ENCODE data around the gene ATP5F1E.
A peak's percentile ranks its signal among the peaks of the same experiment; 100 is the strongest.
"Not testable (repeated sequence)": the region's sequence is repeated elsewhere in the genome, so short reads cannot be mapped to it uniquely, and the experiment has no call there.

ATP5F1E gene

DNA sequence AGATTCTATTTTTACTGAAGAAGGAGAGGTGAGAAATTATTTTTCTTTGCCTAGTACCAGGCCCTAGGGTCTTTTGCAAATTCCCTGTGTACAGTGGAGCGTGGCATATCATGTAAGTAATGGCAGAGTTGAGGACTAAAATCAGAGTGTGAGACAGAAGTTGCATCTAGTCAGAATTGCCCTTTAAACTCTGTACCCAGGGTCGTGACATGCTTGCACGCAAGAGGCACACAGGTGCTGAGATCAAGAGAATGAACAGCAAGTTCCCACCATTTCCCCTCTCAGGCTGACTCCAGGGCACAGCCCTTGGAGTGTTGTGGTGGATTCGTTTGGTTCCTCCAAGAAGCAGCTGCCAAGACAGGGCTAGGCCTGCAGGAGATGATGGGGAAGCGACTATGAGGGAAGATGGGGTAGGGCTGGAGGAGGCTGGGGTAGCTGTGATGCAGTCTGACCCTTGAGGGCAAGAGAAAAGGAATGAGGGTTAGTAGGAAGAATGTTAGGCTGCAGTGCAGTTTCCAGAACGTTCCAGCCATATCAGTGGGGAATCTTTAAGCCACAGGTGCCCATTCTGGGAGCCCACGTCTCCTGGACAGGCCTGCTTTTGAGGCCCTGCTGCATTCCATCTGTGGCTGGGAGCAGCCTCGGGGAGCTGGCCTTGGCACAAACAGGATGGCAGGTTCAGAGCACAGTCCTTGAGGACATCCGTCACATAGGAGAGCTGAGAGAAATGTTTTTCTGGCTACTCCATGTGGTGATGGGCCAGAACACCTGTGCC is 44.2 kb downstream of the ATP5F1E start:
- DNase-seq: no peak

DNA sequence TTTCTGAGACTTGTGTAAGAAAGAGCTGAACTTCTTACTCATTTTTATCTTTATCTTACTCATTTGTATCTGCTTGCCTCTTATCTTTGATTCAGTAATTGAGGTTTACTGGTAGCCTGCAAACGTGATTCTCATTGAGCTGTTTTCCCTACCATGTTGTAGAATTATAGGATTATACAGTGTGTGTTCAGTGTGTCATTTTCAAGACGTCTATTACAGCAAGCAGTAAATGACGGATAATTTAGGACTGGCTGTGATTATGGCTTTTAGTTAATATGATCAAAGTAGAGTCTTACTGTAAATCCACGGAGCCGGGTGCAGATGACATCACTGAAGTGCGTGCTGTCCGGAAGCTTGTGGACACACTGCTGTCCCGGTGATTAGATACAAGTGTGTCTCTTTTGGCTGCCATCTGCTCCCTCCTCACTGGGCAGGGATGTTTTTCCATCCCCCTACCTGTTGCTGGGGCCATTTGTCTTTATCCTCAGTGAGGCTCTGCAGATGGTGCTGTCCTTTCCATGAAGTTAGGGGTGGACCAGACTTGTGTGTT is 45.1 kb downstream of the ATP5F1E start:
- DNase-seq: no peak

DNA sequence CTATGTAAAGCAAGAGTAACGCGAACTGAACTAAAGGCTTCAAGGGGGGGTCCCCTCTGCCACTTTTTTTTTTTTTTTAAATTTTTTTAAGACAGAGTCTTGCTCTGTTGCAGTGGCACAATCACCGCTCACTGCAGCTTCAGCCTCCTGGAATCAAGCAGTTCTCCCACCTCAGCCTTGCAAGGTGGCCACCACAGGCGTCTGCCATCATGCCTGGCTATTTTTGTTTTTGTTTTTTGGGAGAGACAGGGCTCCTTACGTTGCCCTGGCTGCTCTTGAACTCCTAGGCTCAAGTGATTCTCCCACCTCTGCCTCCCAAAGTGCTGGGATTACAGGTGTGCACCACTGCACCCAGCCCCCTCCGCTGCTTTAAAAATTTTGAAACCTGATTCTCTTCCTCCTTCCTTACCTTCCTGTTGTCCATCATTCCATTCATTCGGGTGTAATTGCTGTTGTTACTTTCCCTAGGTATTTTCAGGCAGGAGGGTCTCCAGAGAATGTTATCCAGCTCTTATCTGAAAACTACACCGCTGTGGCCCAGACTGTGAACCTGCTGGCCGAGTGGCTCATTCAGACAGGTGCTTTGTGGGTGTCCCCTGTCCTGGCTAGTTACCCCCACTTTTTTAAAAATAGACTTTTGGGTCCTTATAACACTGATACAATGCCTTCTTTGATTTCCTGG is 45.7 kb downstream of the ATP5F1E start:
- DNase-seq: no peak

DNA sequence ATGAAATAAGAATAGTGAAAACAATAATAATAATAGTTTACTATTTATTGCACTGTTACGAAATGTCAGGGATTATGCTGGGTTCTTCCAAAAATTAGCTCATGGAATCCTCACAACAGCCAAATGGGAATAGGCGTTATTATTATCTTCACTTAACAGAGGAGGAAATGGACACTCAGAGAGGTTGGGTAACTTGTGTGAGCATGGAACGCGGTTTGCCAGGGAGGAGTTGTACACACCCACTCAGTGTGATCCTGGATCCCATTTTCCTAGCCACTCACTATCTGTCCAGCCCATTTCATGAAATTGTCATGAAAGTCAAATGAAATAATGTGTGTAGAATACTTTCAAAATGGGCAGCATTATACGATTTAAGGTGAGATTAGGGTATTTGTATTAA is 46.5 kb downstream of the ATP5F1E start:
- no peak for DNase-seq

DNA sequence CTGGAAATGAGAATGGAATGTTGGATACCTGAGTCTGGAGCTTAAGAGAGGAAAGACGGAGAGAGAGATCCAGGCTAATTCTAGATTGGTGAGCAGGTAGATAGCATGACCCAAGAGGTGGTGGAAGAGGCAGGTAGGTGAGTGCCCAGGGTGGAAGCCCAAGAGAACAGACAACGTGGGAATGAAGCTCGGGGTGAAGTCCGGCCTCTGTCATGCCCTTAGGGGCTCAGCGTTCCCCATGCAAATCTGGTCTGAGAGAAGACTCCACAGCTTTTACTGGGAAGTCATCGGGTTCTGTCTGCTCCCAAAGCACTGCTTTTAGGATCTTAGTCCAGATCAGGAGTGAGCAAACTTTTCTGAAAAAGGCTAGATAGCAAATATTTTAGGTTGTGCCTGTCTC is 47.4 kb downstream of the ATP5F1E start:
- no peak for DNase-seq

DNA sequence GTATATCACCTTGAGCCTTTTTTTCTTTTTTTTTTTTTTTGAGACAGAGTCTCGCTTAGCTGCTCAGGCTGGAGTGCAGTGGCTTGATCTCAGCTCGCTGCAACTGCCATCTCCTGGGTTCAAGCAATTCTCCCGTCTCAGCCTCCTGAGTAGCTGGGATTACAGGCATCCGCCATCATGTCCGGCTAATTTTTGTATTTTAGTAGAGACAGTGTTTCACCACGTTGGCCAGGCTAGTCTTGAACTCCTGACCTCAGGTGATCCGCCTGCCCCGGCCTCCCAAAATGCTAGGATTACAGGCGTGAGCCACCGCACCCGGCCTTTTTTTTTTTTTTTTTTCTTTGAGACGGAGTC is 49.0 kb downstream of the ATP5F1E start:
- DNase-seq: not testable (repeated sequence)

GRCh38 chr20:58982406-58983114 is 49.6 kb downstream of the ATP5F1E start:
- no peak for DNase-seq

DNA sequence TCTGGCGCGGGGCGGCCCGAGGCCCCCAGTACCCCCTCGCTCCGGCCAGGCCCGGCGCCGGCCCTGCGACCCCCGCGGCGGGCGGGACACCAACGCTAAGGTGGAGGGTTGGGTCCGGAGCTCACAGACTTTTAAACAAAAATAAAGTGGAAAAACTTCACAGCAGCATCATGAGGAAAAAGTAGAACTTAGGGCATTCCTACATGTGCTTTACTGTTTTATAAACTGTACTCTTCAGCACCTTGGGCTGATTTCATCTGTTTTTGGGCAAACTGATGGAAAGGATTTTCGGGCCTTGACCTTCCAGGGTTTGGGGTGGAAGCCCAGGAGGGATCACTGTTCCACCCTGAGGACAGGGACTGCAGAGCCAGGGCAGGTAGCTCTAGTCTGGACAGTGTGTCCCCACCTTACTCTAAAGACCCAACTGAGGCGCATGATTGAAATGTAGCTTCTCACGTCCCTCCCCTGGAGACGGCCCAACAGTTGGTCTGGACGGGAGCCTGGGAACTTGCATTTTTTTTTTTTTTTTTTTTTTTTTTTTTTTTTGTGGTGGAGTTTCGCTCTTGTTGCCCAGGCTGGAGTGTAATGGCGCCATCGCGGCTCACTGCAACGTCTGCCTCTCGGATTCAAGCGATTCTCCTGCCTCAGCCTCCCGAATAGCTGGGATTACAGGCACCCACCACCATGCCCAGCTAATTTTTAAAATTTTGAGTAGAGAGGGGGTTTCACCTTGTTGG is 50.3 kb downstream of the ATP5F1E start:
- DNase-seq: peak in 3 of 6 experiments; percentile 8 to 54 (median 32)

GRCh38 chr20:58980711-58981627 is 51.2 kb downstream of the ATP5F1E start, which contains the start of gene NELFCD:
TSS of gene NELFCD (plus strand) at chr20:58981256. CDS start at chr20:58981310, 54 bp downstream.
- DNase-seq: peak; percentile 72 to 89 (median 86)

- DNase-seq: no peak
Observed at GRCh38 chr20:58978351-58979190, 53.6 kb downstream of the ATP5F1E start.

DNA sequence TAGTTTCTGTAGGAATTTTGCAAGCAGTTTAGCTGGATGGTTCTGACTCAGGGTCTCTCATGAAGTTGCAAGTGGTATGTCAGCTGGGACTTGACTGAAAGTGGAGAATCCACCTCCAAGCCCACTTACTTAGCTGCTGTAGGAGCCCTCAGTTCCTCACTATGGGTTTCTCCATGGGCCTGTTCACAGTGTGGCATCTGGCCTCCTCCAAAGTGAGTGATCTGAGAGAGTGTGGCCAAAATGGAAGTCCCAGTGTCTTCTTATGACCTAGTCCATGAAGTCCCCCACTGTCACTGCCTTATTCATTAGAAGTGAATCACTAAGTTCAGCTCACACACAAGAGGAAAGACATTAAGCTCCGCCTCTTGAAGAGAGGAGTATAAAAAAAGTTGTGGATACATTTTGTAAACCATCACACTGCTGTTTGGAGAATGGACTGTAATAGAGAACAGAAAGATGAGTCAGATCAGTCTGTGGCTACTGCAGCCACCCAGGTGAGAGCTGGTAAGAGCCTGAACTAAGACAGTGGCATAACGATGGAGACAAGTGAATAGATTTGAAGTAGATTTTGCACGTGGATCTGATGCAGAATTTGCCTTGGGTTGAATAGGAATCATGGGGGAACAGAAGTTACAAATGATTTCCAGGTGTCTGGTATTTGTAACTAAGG is 55.9 kb downstream of the ATP5F1E start:
- no peak for DNase-seq
